ENCODE measurements around the gene NET1. TPM values are rescaled to one million over a fixed set of nuclear protein-coding genes. Genes with fewer than 3 reads are reported as not detected.

NET1 gene
- total and polyA plus RNA-seq, 2 donors (not counting 3 experiments of a cell fraction or from before 2014, with no cell fraction given) = 14.4 to 46.3 TPM

DNA sequence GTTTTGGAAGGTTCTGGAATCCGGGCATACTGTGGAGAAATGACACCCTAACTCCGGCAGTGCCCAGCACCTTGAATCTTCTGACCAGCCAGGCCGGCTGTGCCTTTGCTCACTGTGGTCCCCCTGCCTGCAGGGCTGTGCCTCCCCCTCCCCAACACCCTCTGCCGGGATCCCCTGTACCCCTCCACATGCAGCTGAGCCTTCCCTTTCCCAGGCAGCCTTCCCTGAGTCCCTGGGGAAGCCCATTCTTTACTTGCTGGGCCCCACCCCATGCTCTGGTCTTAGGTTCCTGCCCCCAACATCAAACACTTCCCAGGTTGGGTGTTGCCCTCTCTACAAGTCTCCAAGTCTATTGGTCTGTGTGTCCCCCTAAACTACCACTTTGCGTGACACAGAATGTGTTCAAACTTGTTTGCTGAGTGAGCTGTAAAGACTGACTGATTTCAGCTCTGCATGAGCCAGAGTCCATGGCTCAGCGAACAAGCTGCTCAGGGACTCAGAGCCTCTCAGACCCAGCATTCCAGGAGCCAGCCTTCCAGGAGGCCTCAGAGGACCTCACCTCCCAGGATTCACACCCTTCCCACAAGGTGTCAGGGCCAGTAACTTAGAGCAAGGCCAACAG lies 55.4 kb downstream of the NET1 start:
- BruUV-seq (replicated peaks) = no TSS peak
- no peak for FAIRE-seq
- intact Hi-C loops (cut with micrococcal nuclease) = no loop called here

More for the DNA sequence above, 55.4 kb downstream of the NET1 start:
- Histone ChIP-seq H3K9me1 (replicated peaks; ENCODE audit: control insufficient read depth, extremely low read depth, insufficient read depth, low read length) (no peaks in the 10 kb centered on the region), H3K9ac (replicated peaks; ENCODE audit: extremely low read depth, insufficient read depth, low read length) (no peak overlapping the region), H3K9me3 (replicated peaks; ENCODE audit: control insufficient read depth, insufficient read depth, low read length) (no peaks in the 10 kb centered on the region), H2AFZ (ENCODE audit: low read depth, low read length) (no peak overlapping the region), H3K27ac (ENCODE audit: insufficient read depth, low read depth, low read length) (no peak overlapping the region), H3K27me3 (ENCODE audit: control insufficient read depth in 2 of 2, insufficient read depth in 2 of 2, low read length in 2 of 2) (no peaks in the 10 kb centered on the region), H4K20me1 (replicated peaks; ENCODE audit: control insufficient read depth, extremely low read depth, insufficient read depth, low read length) (no peaks in the 10 kb centered on the region), H3K4me1 (ENCODE audit: control insufficient read depth, extremely low read depth, insufficient read depth, low read length) (no peaks in the 10 kb centered on the region), H3K79me2 (ENCODE audit: control insufficient read depth, insufficient read depth, low read length) (no peaks in the 10 kb centered on the region), H3K4me3 (replicated peaks in 1 of 3; ENCODE audit: insufficient read depth in 1 of 3, low read depth in 1 of 3, low read length in 3 of 3) (no peak overlapping the region), H3K36me3 (ENCODE audit: control insufficient read depth in 2 of 2, extremely low read depth in 1 of 2, insufficient read depth in 2 of 2, low read length in 2 of 2) (no peaks in the 10 kb centered on the region), H3K4me2 (ENCODE audit: insufficient read depth, low read length) (no peak overlapping the region)
- DNase-seq (ENCODE audit: low read depth, low spot score) = no peak
- TF ChIP-seq, protein P1, sequence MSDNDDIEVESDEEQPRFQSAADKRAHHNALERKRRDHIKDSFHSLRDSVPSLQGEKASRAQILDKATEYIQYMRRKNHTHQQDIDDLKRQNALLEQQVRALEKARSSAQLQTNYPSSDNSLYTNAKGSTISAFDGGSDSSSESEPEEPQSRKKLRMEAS (IDR thresholded peaks at IDR 0.05; ENCODE audit: insufficient read depth, insufficient read length) = no peak
- TF ChIP-seq GATA2 (IDR thresholded peaks at IDR 0.05; ENCODE audit: insufficient read depth, insufficient read length, low read depth, low read length) (no peak), MYC (IDR thresholded peaks at IDR 0.05; ENCODE audit: low read depth, low read length) (no peak), JUN (IDR thresholded peaks at IDR 0.05; ENCODE audit: borderline replicate concordance, insufficient read depth, insufficient read length, low read depth) (no peak), FOS (IDR thresholded peaks at IDR 0.05; ENCODE audit: borderline replicate concordance, insufficient read depth, low read length) (no peak), POLR2A (IDR thresholded peaks at IDR 0.05; ENCODE audit: low read depth, low read length) (no peak), POLR2AphosphoS5 (IDR thresholded peaks at IDR 0.05; ENCODE audit: insufficient read depth, low read depth, low read length) (no peak), EZH2 (IDR thresholded peaks at IDR 0.05; ENCODE audit: borderline replicate concordance, low read depth, low read length, severe bottlenecking) (no peak)
- TF ChIP-seq, protein P2, sequence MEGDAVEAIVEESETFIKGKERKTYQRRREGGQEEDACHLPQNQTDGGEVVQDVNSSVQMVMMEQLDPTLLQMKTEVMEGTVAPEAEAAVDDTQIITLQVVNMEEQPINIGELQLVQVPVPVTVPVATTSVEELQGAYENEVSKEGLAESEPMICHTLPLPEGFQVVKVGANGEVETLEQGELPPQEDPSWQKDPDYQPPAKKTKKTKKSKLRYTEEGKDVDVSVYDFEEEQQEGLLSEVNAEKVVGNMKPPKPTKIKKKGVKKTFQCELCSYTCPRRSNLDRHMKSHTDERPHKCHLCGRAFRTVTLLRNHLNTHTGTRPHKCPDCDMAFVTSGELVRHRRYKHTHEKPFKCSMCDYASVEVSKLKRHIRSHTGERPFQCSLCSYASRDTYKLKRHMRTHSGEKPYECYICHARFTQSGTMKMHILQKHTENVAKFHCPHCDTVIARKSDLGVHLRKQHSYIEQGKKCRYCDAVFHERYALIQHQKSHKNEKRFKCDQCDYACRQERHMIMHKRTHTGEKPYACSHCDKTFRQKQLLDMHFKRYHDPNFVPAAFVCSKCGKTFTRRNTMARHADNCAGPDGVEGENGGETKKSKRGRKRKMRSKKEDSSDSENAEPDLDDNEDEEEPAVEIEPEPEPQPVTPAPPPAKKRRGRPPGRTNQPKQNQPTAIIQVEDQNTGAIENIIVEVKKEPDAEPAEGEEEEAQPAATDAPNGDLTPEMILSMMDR (IDR thresholded peaks at IDR 0.05; ENCODE audit: extremely low read depth in 1 of 2, insufficient read depth in 1 of 2, low read depth in 1 of 2, low read length in 2 of 2) = no peak
- dilution Hi-C loops (cut with MboI; ENCODE audit: extremely low pct_ligation_motif_present, low sequenced_read_pairs) = no loop called here
- ChIA-PET POLR2A (no interaction called here), CTCF (interaction anchor here (0.9 to 1.9 kb wide), 3 partner anchors 12 to 155 kb away, joined by 3 to 7 read pairs (median 5); no protein-coding TSS in a partner anchor)
